Skin epidermis (tissue), 12 donors: ENCODE data around the gene FJX1.
"Not testable (repeated sequence)": the region's sequence is repeated elsewhere in the genome, so short reads cannot be mapped to it uniquely, and the experiment has no call there.

Experiments used
- H3K27ac ChIP-seq, 21 experiments: fragments of 200-600 bp; sonication (generic) in 11 of 21; one replicate each; pipeline ENCODE4 v1.5.0; 2020; ENCODE audit warnings: mild to moderate bottlenecking in 3 of 21, inconsistent platforms in 2 of 21, moderate library complexity in 2 of 21
- H3K4me3 ChIP-seq, 7 experiments: fragments of 200-600 bp; sonication (generic) in 2 of 7; one replicate each; pipeline ENCODE4 v1.5.0; 2020; ENCODE audit warnings: inconsistent platforms in 2 of 7, mild to moderate bottlenecking in 2 of 7, moderate library complexity in 1 of 7

Gene FJX1

DNA sequence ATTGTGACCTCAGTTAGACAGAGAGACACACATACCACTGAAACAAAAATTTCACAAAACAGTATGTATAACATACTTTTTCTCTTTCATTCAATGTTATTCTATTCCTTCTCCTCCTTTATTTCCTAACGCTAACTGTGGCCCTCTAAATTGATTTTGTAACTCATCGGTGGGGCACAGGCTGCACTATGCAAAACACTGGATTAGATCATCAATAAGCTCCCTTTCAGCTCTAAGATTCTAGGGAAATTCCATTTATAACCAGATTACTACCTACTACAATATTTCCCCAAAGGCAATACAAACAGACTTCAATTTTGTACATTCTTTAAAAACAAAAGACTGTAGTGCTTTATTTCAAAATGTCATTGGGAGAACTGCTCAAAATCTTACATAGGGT, 6.1 kb downstream of the FJX1 start:
- Histone ChIP-seq H3K4me3 (no peak overlapping the region), H3K27ac (no peak overlapping the region)

GRCh38 chr11:35624781-35625180, 6.5 kb downstream of the FJX1 start:
- no peak overlapping the region for H3K27ac ChIP-seq
- H3K4me3 ChIP-seq = no peak overlapping the region

GRCh38 chr11:35626501-35626900, 8.2 kb downstream of the FJX1 start:
- Histone ChIP-seq H3K27ac (peak overlapping the region in 1 of 21 experiments; percentile 5), H3K4me3 (no peak overlapping the region)

DNA sequence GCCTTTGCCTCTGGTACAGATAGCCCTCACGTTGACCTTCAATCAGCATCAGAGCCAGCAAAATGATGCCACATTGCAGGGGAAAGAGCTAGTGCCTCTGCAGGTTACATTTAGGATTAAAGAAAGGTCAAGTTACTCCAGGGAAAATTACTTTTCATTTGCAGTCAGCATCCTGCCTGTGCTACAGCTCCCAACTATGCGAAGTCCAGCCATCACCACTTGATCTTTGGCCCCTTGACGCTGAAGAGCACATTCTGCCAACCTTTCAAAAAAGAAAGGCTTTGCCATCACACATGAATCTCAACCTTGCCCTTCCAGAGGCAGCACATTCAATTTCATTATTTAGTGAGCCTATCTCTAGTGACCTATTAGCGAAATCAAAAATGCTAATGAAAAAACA, 11.3 kb downstream of the FJX1 start:
- Histone ChIP-seq H3K27ac (no peak overlapping the region), H3K4me3 (no peak overlapping the region)

- Histone ChIP-seq H3K4me3 (no peak overlapping the region), H3K27ac (no peak overlapping the region)
Measured at GRCh38 chr11:35629914-35630313, 11.7 kb downstream of the FJX1 start.

DNA sequence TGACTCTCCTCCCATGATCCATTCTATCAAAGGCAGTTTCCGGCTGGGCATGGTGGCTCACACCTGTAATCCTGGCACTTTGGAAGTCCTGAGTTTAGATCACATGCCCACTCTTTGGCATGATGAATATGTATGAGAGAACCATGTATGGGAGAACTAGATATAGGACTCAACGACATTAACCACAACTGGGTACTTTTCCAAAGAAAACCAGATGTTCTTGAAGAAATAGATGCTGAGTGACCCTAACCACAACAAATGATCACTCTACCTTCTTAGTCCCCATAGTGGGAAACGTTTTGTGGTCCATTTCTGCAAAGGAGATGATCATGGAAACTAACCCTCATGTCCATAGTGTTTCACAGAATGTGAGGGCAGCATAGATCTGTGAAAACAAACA, 13.6 kb downstream of the FJX1 start:
- H3K4me3 ChIP-seq = no peak overlapping the region

DNA sequence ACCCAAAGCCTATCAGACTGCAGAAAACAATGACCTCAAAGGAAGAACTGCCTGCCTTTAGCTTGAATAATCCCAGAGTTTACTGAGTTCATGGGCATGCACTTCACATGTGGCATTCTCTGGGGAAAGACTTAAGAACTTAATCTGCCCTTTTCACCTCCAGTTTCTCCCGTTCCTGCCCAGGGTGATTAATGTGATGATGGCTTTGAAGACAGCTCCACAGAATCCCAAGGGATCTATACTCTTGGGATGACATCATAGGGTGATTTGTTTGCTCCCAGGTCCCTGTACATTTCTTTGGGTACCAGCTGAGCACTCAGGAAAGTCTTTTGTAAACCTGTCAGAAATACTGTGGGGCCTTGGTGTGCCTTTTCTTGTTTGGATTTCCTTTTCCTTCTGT, 14.0 kb downstream of the FJX1 start:
- no peak overlapping the region for H3K27ac ChIP-seq
- no peak overlapping the region for H3K4me3 ChIP-seq

More for the DNA sequence above, 13.6 kb downstream of the FJX1 start:
- no peak overlapping the region for H3K27ac ChIP-seq

- no peak overlapping the region for H3K27ac ChIP-seq
- H3K4me3 ChIP-seq = no peak overlapping the region
Measured at GRCh38 chr11:35633827-35634423, 15.7 kb downstream of the FJX1 start.

GRCh38 chr11:35635933-35636332, 17.7 kb downstream of the FJX1 start:
- H3K27ac ChIP-seq = no peak overlapping the region
- no peak overlapping the region for H3K4me3 ChIP-seq

DNA sequence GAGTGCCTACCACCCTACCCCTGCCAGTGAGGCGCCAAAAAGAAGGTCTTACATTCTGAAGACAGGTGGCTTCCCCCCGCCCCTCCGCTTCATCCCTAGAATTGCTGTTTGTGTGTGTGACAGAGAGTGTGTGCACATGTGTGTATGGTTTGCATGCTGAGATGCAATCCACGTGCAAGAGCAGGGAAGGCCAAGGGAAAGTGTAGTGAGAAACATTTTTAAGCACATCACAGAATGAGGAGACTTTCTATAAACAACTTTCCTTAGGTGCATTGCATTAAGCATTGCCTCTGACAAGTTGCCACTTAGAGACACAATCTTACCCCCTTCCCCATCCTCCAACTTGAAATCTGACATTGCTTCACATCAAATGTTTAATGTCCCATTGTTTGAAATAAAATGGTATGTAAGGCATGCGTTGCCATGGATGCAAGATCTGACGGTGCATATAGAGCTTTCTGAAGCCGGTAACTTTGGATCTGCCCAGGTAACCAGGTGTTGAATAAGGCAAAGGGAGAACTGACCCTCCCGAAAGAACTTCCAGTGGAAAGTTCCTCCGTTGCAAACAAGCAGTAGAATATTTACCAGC, 21.4 kb downstream of the FJX1 start:
- no peak overlapping the region for H3K4me3 ChIP-seq

GRCh38 chr11:35641171-35641897, 23.1 kb downstream of the FJX1 start:
- no peak overlapping the region for H3K27ac ChIP-seq
- H3K4me3 ChIP-seq = no peak overlapping the region

More for the DNA sequence above, 21.4 kb downstream of the FJX1 start:
- H3K27ac ChIP-seq = no peak overlapping the region

GRCh38 chr11:35641964-35642363, 23.7 kb downstream of the FJX1 start:
- no peak overlapping the region for H3K27ac ChIP-seq
- H3K4me3 ChIP-seq = no peak overlapping the region

- Histone ChIP-seq H3K27ac (no peak overlapping the region), H3K4me3 (no peak overlapping the region)
Measured at GRCh38 chr11:35647421-35648093, 29.3 kb downstream of the FJX1 start.

- H3K27ac ChIP-seq = no peak overlapping the region
- no peak overlapping the region for H3K4me3 ChIP-seq
Measured at GRCh38 chr11:35650006-35650405, 31.7 kb downstream of the FJX1 start.

GRCh38 chr11:35650467-35650866, 32.2 kb downstream of the FJX1 start:
- Histone ChIP-seq H3K27ac (no peak overlapping the region), H3K4me3 (no peak overlapping the region)

DNA sequence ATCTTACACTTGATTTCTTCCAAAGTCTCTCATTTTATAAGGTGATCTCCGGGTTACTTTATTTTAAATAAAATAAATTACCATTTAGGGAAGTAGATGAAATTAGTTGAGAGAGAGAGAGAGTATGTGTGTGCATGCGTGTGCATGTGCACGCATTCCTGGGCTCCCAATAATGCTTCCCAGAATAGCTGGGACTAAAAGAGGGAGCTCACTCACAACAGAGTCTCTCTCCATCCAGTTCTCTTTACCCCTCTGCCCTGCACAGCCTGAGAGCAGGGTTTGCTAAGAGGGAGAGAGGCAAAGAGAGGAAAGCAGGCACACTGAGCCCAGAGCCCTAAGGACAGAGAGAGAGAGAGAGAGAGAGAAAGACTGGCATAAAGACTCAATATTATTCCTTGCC, 33.0 kb downstream of the FJX1 start:
- Histone ChIP-seq H3K4me3 (no peak overlapping the region), H3K27ac (no peak overlapping the region)

DNA sequence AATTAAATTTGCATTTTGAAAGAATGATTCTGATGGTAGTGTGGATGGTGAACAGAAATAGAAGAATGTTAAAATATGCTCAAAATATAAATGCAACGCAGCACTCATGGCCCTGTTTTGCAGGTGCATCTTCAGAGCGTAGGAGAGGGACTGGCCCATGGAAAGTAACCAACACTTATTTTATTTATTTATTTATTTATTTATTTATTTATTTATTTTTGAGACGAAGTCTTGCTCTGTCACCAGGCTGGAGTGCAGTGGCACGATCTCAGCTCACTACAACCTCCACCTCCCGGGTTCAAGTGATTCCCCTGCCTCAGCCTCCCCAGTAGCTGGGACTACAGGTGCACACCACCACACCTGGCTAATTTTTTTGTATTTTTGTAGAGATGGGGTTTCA, 34.5 kb downstream of the FJX1 start:
- H3K27ac ChIP-seq, H3K4me3 ChIP-seq: not testable (repeated sequence)

GRCh38 chr11:35654711-35655110, 36.5 kb downstream of the FJX1 start:
- no peak overlapping the region for H3K27ac ChIP-seq
- no peak overlapping the region for H3K4me3 ChIP-seq

- H3K27ac ChIP-seq = no peak overlapping the region
- H3K4me3 ChIP-seq = no peak overlapping the region
Measured at GRCh38 chr11:35655254-35655653, 37.0 kb downstream of the FJX1 start.

- Histone ChIP-seq H3K4me3 (no peak overlapping the region), H3K27ac (no peak overlapping the region)
Measured at GRCh38 chr11:35655856-35656255, 37.6 kb downstream of the FJX1 start.
